Measurements from ENCODE around the gene FNIP2. TPM values are rescaled to one million over a fixed set of nuclear protein-coding genes. Genes with fewer than 3 reads are reported as not detected.

Gene FNIP2
- total and polyA plus RNA-seq, 8 donors, result 4.8 to 109 (median 28.9) TPM

Small RNA genes within 50 kb of the gene (small RNA-seq; reads per million reads assigned to genes)
- 0 to 0.08 (median 0) reads per million in 4 donors for gene RF00157
- 0 to 0.07 (median 0) reads per million in 4 donors for gene RNU6-128P

Other genes with a start within 250 kb of the FNIP2 start
- gene RXFP1, start 247.1 kb upstream of the FNIP2 start, total RNA-seq, result 1 to 10 TPM in 1 of 5 donors, not detected in 4; 1.3 TPM
- gene RXFP1, start 247.1 kb upstream of the FNIP2 start, polyA plus RNA-seq, result under 1 TPM in 1 of 3 donors, not detected in 2; 0.15 TPM
- 10 to 100 TPM in 1 of 5 donors, 1 to 10 TPM in 3, under 1 TPM in 1; 0.29 to 23.5 (median 2.9) TPM for gene C4orf46, start 97.1 kb upstream of the FNIP2 start, total RNA-seq
- 1 to 10 TPM; 2.0 to 3.5 (median 2.1) TPM for gene C4orf46, start 97.1 kb upstream of the FNIP2 start, polyA plus RNA-seq
- gene ETFDH, start 96.7 kb upstream of the FNIP2 start, total RNA-seq, result 10 to 100 TPM in 4 of 5 donors, 1 to 10 TPM in 1; 9.3 to 78.0 (median 42.9) TPM
- gene ETFDH, start 96.7 kb upstream of the FNIP2 start, polyA plus RNA-seq, result 10 to 100 TPM; 18.1 to 24.7 (median 18.8) TPM
- gene PPID, start 45.6 kb upstream of the FNIP2 start, total RNA-seq, result 10 to 100 TPM in 4 of 5 donors, 1 to 10 TPM in 1; 1.2 to 98.5 (median 12.9) TPM
- gene PPID, start 45.6 kb upstream of the FNIP2 start, polyA plus RNA-seq, result 10 to 100 TPM; 18.3 to 22.1 (median 20.9) TPM